Measurements from ENCODE around the gene OR4F6. TPM values are rescaled to one million over a fixed set of nuclear protein-coding genes. Genes with fewer than 3 reads are reported as not detected.

OR4F6 gene
- not detected in 2 replicates for total RNA-seq

GRCh38 chr15:101803209-101803608, at the start of gene OR4F6:
Gene OR4F6 (plus strand): TSS chr15:101803509. CDS start chr15:101805720, 2,211 bp downstream.

GRCh38 chr15:101811902-101812301, 8.6 kb downstream of the OR4F6 start, which contains the start of gene OR4F15:
Gene OR4F15 (plus strand): TSS chr15:101812202. CDS start chr15:101818187, 5,985 bp downstream.

Other genes starting within 250 kb of the OR4F6 start
- 38.6 and 50.5 TPM in 2 replicates for gene TM2D3, start 151.1 kb upstream of the OR4F6 start, total RNA-seq
- 11.0 and 14.7 TPM in 2 replicates for gene TARS3, start 79.0 kb upstream of the OR4F6 start, total RNA-seq
- gene OR4F15, start 8.7 kb downstream of the OR4F6 start, total RNA-seq, result 0.12 TPM in 1 of 2 replicates, not detected in the other